CD14-positive monocyte (primary cell): ENCODE measurements around the gene CLIC3. TPM values are rescaled to one million over a fixed set of nuclear protein-coding genes. Genes with fewer than 3 reads are reported as not detected.

Experiments used
- DNase-seq, 3 donors: peaks; one replicate each; pipeline ENCODE4 v3.0.0-alpha.2; 2011 to 2022
- H2AFZ ChIP-seq: 2 replicates; pipeline ENCODE4 v1.6.0; 2012; ENCODE audit warnings: mild to moderate bottlenecking, low read depth, low read length, inconsistent platforms; ENCODE audit not compliant: insufficient read depth, poor library complexity, severe bottlenecking
- H3K27ac ChIP-seq, 2 donors: 1 replicate in 1 of 2; 2 replicates in 1 of 2; pipeline ENCODE4 v1.5.1; 2012 to 2013; ENCODE audit warnings: low read length in 2 of 2, control low read depth in 1 of 2, inconsistent platforms in 1 of 2, low read depth in 1 of 2, mild to moderate bottlenecking in 1 of 2
- H3K27me3 ChIP-seq, 2 donors: one replicate each; pipeline versions ENCODE4 v1.6.0 to v1.6.1; 2011 to 2013; ENCODE audit warnings: low read length in 2 of 2; ENCODE audit not compliant: control insufficient read depth in 2 of 2, insufficient read depth in 2 of 2
- H3K36me3 ChIP-seq, 2 donors: replicated peaks in 1 of 2; 1 replicate in 1 of 2; 2 replicates in 1 of 2; pipeline versions ENCODE4 v1.5.1 to v1.6.1; 2012 to 2013; ENCODE audit warnings: low read length in 2 of 2, control low read depth in 1 of 2, inconsistent platforms in 1 of 2, mild to moderate bottlenecking in 1 of 2; ENCODE audit not compliant: insufficient read depth in 2 of 2, control insufficient read depth in 1 of 2
- H3K4me1 ChIP-seq, 2 donors: 1 replicate in 1 of 2; 2 replicates in 1 of 2; pipeline versions ENCODE4 v1.5.1 to v1.6.1; 2012 to 2013; ENCODE audit warnings: low read length in 2 of 2, control low read depth in 1 of 2, inconsistent platforms in 1 of 2, mild to moderate bottlenecking in 1 of 2, moderate library complexity in 1 of 2; ENCODE audit not compliant: insufficient read depth in 2 of 2, control insufficient read depth in 1 of 2
- H3K4me2 ChIP-seq: replicated peaks from 2 replicates; pipeline ENCODE3; 2012; ENCODE audit warnings: low read length, moderate library complexity, mild to moderate bottlenecking; ENCODE audit not compliant: poor library complexity, severe bottlenecking; ENCODE audit errors: extremely low read depth
- H3K4me3 ChIP-seq, 3 experiments: fragments of 200-600 bp in 1 of 3; sonication (generic) in 1 of 3; replicated peaks in 1 of 3; 1 replicate in 2 of 3; 2 replicates in 1 of 3; pipeline ENCODE4 v1.5.1; 2011 to 2013; ENCODE audit warnings: low read length in 3 of 3, mild to moderate bottlenecking in 3 of 3, control low read depth in 2 of 3, low read depth in 2 of 3, inconsistent platforms in 1 of 3, moderate library complexity in 1 of 3
- H3K79me2 ChIP-seq: 2 replicates; pipeline ENCODE4 v1.6.0; 2012; ENCODE audit warnings: mild to moderate bottlenecking, control low read depth, inconsistent platforms, low read length, moderate library complexity; ENCODE audit not compliant: insufficient read depth
- H3K9ac ChIP-seq: 2 replicates; pipeline ENCODE4 v1.6.0; 2017; ENCODE audit warnings: low read length, mild to moderate bottlenecking; ENCODE audit not compliant: insufficient read depth, poor library complexity, severe bottlenecking
- H3K9me3 ChIP-seq, 2 donors: replicated peaks in 1 of 2; 1 replicate in 1 of 2; 2 replicates in 1 of 2; pipeline versions ENCODE4 v1.5.1 to v1.6.1; 2012 to 2013; ENCODE audit warnings: low read length in 2 of 2, control low read depth in 1 of 2; ENCODE audit not compliant: control insufficient read depth in 1 of 2, insufficient read depth in 1 of 2
- H4K20me1 ChIP-seq: 2 replicates; pipeline ENCODE4 v1.6.0; 2012; ENCODE audit warnings: mild to moderate bottlenecking, low read length, control low read depth, moderate library complexity; ENCODE audit not compliant: insufficient read depth
- H3K27ac Mint-ChIP-seq, 7 donors: one replicate each; pipeline ENCODE4 v1.8.0; 2020; ENCODE audit warnings: mild to moderate bottlenecking in 7 of 7, mixed read lengths in 7 of 7, moderate library complexity in 6 of 7, inconsistent platforms in 2 of 7
- H3K27me3 Mint-ChIP-seq, 3 donors: one replicate each; pipeline ENCODE4 v1.8.0; 2021 to 2022; ENCODE audit warnings: low read depth in 3 of 3, mild to moderate bottlenecking in 3 of 3, mixed read lengths in 3 of 3, moderate library complexity in 3 of 3, inconsistent platforms in 1 of 3
- H3K36me3 Mint-ChIP-seq, 2 donors: one replicate each; pipeline ENCODE4 v1.8.0; 2020; ENCODE audit warnings: mixed read lengths in 2 of 2, inconsistent platforms in 1 of 2, mild to moderate bottlenecking in 1 of 2
- H3K4me1 Mint-ChIP-seq: one replicate; pipeline ENCODE4 v1.8.0; 2020; ENCODE audit warnings: mild to moderate bottlenecking, mixed read lengths
- H3K4me3 Mint-ChIP-seq, 2 donors: one replicate each; pipeline ENCODE4 v1.8.0; 2020; ENCODE audit warnings: mild to moderate bottlenecking in 2 of 2, mixed read lengths in 2 of 2, moderate library complexity in 1 of 2
- H3K9me3 Mint-ChIP-seq, 7 donors: one replicate each; pipeline ENCODE4 v1.8.0; 2020 to 2022; ENCODE audit warnings: mixed read lengths in 7 of 7, mild to moderate bottlenecking in 6 of 7, moderate library complexity in 6 of 7, inconsistent platforms in 2 of 7
- CTCF ChIP-seq: fragments of 200-600 bp; IDR thresholded peaks from one replicate; pipeline ENCODE4 v1.8.0; 2022; ENCODE audit warnings: antibody characterized with exemption, mild to moderate bottlenecking
- WGBS: methylation state at CpG from one replicate; pipeline ENCODE4 v1.1.5; 2013; ENCODE audit warnings: missing lambda C conversion rate; ENCODE audit not compliant: insufficient coverage; 5-methylcytosine and 5-hydroxymethylcytosine counted together
- intact Hi-C, 2 donors: fragments of 100-400 bp; cut with micrococcal nuclease; formaldehyde crosslinking; loops; one replicate each; pipeline versions ENCODE4 v1.15.0 to v1.15.1; 2023
- polyA plus RNA-seq, 3 donors: library from polyadenylated mRNA; depleted of rRNA in 1 of 3; unstranded in 2 of 3; stranded (reverse) in 1 of 3; fragments of 300-500 nt in 2 of 3; fragments of >200 nt in 1 of 3; fragmentation: Illumina TruSeq in 2 of 3; gene quantifications; 1 replicate in 2 of 3; 2 replicates in 1 of 3; pipeline ENCODE4 v1.2.3, GENCODE V29; 2012 to 2021

Gene CLIC3
- polyA plus RNA-seq, 3 donors = 0.29 to 0.51 TPM; not detected in 1

GRCh38 chr9:137002646-137003041 lies 6.3 kb upstream of the CLIC3 start:
- H3K27ac ChIP-seq = no peak overlapping the region
- intact Hi-C loops = no loop called here
- no peak overlapping the region for H3K4me3 ChIP-seq
- H3K79me2 ChIP-seq = no peaks in the 10 kb centered on the region
- H2AFZ ChIP-seq = no peak overlapping the region
- peaks cover 46% of the 10 kb centered on the region for H3K4me1 Mint-ChIP-seq
- H3K27ac Mint-ChIP-seq = no peak overlapping the region
- H3K4me2 ChIP-seq = no peak overlapping the region
- peaks cover 0 to 2% of the 10 kb centered on the region in 2 donors for H3K36me3 Mint-ChIP-seq
- peaks cover 0 to 4% of the 10 kb centered on the region in 2 donors for H3K27me3 ChIP-seq
- H3K9ac ChIP-seq = no peak overlapping the region
- DNase-seq = no peak
- H3K36me3 ChIP-seq = no peaks in the 10 kb centered on the region
- WGBS = 86% methylated on average over 10 of the region's 10 CpGs
- H3K9me3 ChIP-seq = peaks cover 0 to 10% of the 10 kb centered on the region in 2 donors
- no peak for TF ChIP-seq CTCF
- no peak overlapping the region for H3K4me3 Mint-ChIP-seq
- peaks cover 45 to 46% of the 10 kb centered on the region in 2 donors for H3K4me1 ChIP-seq
- H4K20me1 ChIP-seq = no peaks in the 10 kb centered on the region
- H3K9me3 Mint-ChIP-seq = peaks cover 4 to 16% (median 8%) of the 10 kb centered on the region in 7 donors
- peaks cover 11 to 16% (median 12%) of the 10 kb centered on the region in 3 donors for H3K27me3 Mint-ChIP-seq

GRCh38 chr9:137001857-137002645 lies 5.7 kb upstream of the CLIC3 start:
- Mint-ChIP-seq H3K4me1 (peaks cover 49% of the 10 kb centered on the region), H3K9me3 (peaks cover 4 to 16% (median 8%) of the 10 kb centered on the region in 7 donors), H3K27me3 (peaks cover 13 to 21% (median 14%) of the 10 kb centered on the region in 3 donors), H3K36me3 (peaks cover 0 to 2% of the 10 kb centered on the region in 2 donors), H3K27ac (peak overlapping the region in 1 of 7 donors; percentile 18), H3K4me3 (no peak overlapping the region)
- peaks cover 0 to 10% of the 10 kb centered on the region in 2 donors for H3K27me3 ChIP-seq
- H3K4me2 ChIP-seq = no peak overlapping the region
- H3K79me2 ChIP-seq = no peaks in the 10 kb centered on the region
- DNase-seq = no peak
- intact Hi-C loops = no loop called here
- no peaks in the 10 kb centered on the region for H4K20me1 ChIP-seq
- no peaks in the 10 kb centered on the region for H3K36me3 ChIP-seq
- H3K4me1 ChIP-seq = peaks cover 51 to 52% of the 10 kb centered on the region in 2 donors
- WGBS = 87% methylated on average over 16 of the region's 20 CpGs
- peaks cover 0 to 10% of the 10 kb centered on the region in 2 donors for H3K9me3 ChIP-seq
- no peak overlapping the region for H2AFZ ChIP-seq
- TF ChIP-seq CTCF = no peak
- H3K4me3 ChIP-seq = no peak overlapping the region
- no peak overlapping the region for H3K9ac ChIP-seq
- H3K27ac ChIP-seq = no peak overlapping the region
